Esophagus (tissue), 2 donors: Measurements from ENCODE around the gene CRMP1. TPM values are rescaled to one million over a fixed set of nuclear protein-coding genes. Genes with fewer than 3 reads are reported as not detected.

Experiments used
- H3K27ac ChIP-seq, 2 donors: one replicate each; pipeline ENCODE4 v1.5.1; 2013; ENCODE audit warnings: low read depth in 2 of 2, mild to moderate bottlenecking in 2 of 2, inconsistent platforms in 1 of 2, low read length in 1 of 2, moderate library complexity in 1 of 2
- H3K27me3 ChIP-seq, 2 donors: one replicate each; pipeline ENCODE4 v1.6.1; 2013; ENCODE audit warnings: low read length in 2 of 2, control low read depth in 1 of 2, mild to moderate bottlenecking in 1 of 2; ENCODE audit not compliant: insufficient read depth in 2 of 2, control insufficient read depth in 1 of 2
- H3K36me3 ChIP-seq, 2 donors: one replicate each; pipeline ENCODE4 v1.6.1; 2013; ENCODE audit warnings: low read length in 1 of 2; ENCODE audit not compliant: control insufficient read depth in 2 of 2, insufficient read depth in 2 of 2
- H3K4me1 ChIP-seq, 2 donors: one replicate each; pipeline ENCODE4 v1.6.1; 2013; ENCODE audit warnings: low read length in 1 of 2; ENCODE audit not compliant: control insufficient read depth in 2 of 2, insufficient read depth in 2 of 2
- H3K4me3 ChIP-seq, 2 donors: one replicate each; pipeline ENCODE4 v1.5.1; 2013; ENCODE audit warnings: low read length in 2 of 2, mild to moderate bottlenecking in 2 of 2, low read depth in 1 of 2, moderate library complexity in 1 of 2
- H3K9me3 ChIP-seq, 2 donors: one replicate each; pipeline ENCODE4 v1.6.1; 2013; ENCODE audit warnings: mild to moderate bottlenecking in 2 of 2, low read depth in 1 of 2, low read length in 1 of 2, moderate library complexity in 1 of 2; ENCODE audit not compliant: control insufficient read depth in 2 of 2, insufficient read depth in 1 of 2
- WGBS, 2 donors: extraction: QIAGEN DNeasy Blood & Tissue Kit; methylation state at CpG; one replicate each; pipeline ENCODE4 v1.1.7; 2013; 5-methylcytosine and 5-hydroxymethylcytosine counted together
- polyA plus RNA-seq, 2 donors: library from polyadenylated mRNA; stranded (reverse); fragments of 200-250 nt; gene quantifications; one replicate each; pipeline ENCODE4 v1.2.3, GENCODE V29; 2013
- donor health status: healthy with polysubstance abuse.
- donor health status: Bipolar disorder and iron deficiency.

CRMP1 gene
- polyA plus RNA-seq, 2 donors, result 0.35 to 2.3 TPM

- H3K27ac ChIP-seq, result no peak overlapping the region
- no peak overlapping the region for H3K4me3 ChIP-seq
- 93 to 95% methylated on average over 3 of the region's 3 CpGs for WGBS, 2 donors
- no peaks in the 10 kb centered on the region for H3K27me3 ChIP-seq
- peaks cover 6 to 24% of the 10 kb centered on the region in 2 donors for H3K36me3 ChIP-seq
- H3K9me3 ChIP-seq, result peaks cover 0 to 3% of the 10 kb centered on the region in 2 donors
- no peaks in the 10 kb centered on the region for H3K4me1 ChIP-seq
Measured at GRCh38 chr4:5810151-5810550, 82.7 kb downstream of the CRMP1 start.

- H3K27ac ChIP-seq, result no peak overlapping the region
- 84 to 88% methylated on average over 12 of the region's 12 CpGs for WGBS, 2 donors
- H3K4me3 ChIP-seq, result no peak overlapping the region
- H3K36me3 ChIP-seq, result peaks cover 6 to 27% of the 10 kb centered on the region in 2 donors
- peaks cover 0 to 3% of the 10 kb centered on the region in 2 donors for H3K9me3 ChIP-seq
- no peaks in the 10 kb centered on the region for H3K4me1 ChIP-seq
- H3K27me3 ChIP-seq, result no peaks in the 10 kb centered on the region
Measured at GRCh38 chr4:5809216-5809776, 83.6 kb downstream of the CRMP1 start.

- H3K36me3 ChIP-seq, result peaks cover 7 to 23% of the 10 kb centered on the region in 2 donors
- 78 to 82% methylated on average over 10 of the region's 10 CpGs for WGBS, 2 donors
Measured at GRCh38 chr4:5808081-5808741, 84.7 kb downstream of the CRMP1 start.

GRCh38 chr4:5805270-5805669, 87.6 kb downstream of the CRMP1 start:
- no peaks in the 10 kb centered on the region for H3K4me1 ChIP-seq
- no peak overlapping the region for H3K4me3 ChIP-seq
- H3K27ac ChIP-seq, result no peak overlapping the region
- H3K9me3 ChIP-seq, result peaks cover 0 to 3% of the 10 kb centered on the region in 2 donors
- no peaks in the 10 kb centered on the region for H3K27me3 ChIP-seq
- WGBS, 2 donors, result 93 to 95% methylated on average over 11 of the region's 11 CpGs
- H3K36me3 ChIP-seq, result peaks cover 10 to 22% of the 10 kb centered on the region in 2 donors

More at GRCh38 chr4:5808081-5808741, 84.7 kb downstream of the CRMP1 start:
- Histone ChIP-seq H3K4me1 (no peaks in the 10 kb centered on the region), H3K4me3 (no peak overlapping the region), H3K27me3 (no peaks in the 10 kb centered on the region), H3K27ac (no peak overlapping the region), H3K9me3 (peaks cover 0 to 3% of the 10 kb centered on the region in 2 donors)

- no peaks in the 10 kb centered on the region for H3K9me3 ChIP-seq
- peaks cover 9 to 21% of the 10 kb centered on the region in 2 donors for H3K36me3 ChIP-seq
- no peak overlapping the region for H3K27ac ChIP-seq
- H3K4me1 ChIP-seq, result no peaks in the 10 kb centered on the region
- no peak overlapping the region for H3K4me3 ChIP-seq
- 90 to 95% methylated on average over 14 of the region's 14 CpGs for WGBS, 2 donors
- no peaks in the 10 kb centered on the region for H3K27me3 ChIP-seq
Measured at GRCh38 chr4:5804656-5805055, 88.2 kb downstream of the CRMP1 start.

GRCh38 chr4:5802565-5802964, 90.3 kb downstream of the CRMP1 start:
- 88 to 96% methylated on average over 12 of the region's 12 CpGs for WGBS, 2 donors

GRCh38 chr4:5801696-5802095, 91.2 kb downstream of the CRMP1 start:
- 91 to 92% methylated on average over 13 of the region's 13 CpGs for WGBS, 2 donors
- H3K36me3 ChIP-seq, result peaks cover 8 to 22% of the 10 kb centered on the region in 2 donors
- no peaks in the 10 kb centered on the region for H3K9me3 ChIP-seq
- H3K27ac ChIP-seq, result no peak overlapping the region
- no peak overlapping the region for H3K4me3 ChIP-seq
- no peaks in the 10 kb centered on the region for H3K4me1 ChIP-seq
- H3K27me3 ChIP-seq, result no peaks in the 10 kb centered on the region

More at GRCh38 chr4:5802565-5802964, 90.3 kb downstream of the CRMP1 start:
- H3K4me3 ChIP-seq, result no peak overlapping the region
- peaks cover 4 to 19% of the 10 kb centered on the region in 2 donors for H3K36me3 ChIP-seq
- no peak overlapping the region for H3K27ac ChIP-seq
- no peaks in the 10 kb centered on the region for H3K27me3 ChIP-seq
- no peaks in the 10 kb centered on the region for H3K9me3 ChIP-seq
- H3K4me1 ChIP-seq, result no peaks in the 10 kb centered on the region

GRCh38 chr4:5800496-5800895, 92.4 kb downstream of the CRMP1 start:
- no peaks in the 10 kb centered on the region for H3K27me3 ChIP-seq
- peaks cover 8 to 23% of the 10 kb centered on the region in 2 donors for H3K36me3 ChIP-seq
- 92% methylated on average over 9 to 10 of the region's 10 CpGs for WGBS, 2 donors
- no peaks in the 10 kb centered on the region for H3K9me3 ChIP-seq
- H3K27ac ChIP-seq, result no peak overlapping the region
- no peak overlapping the region for H3K4me3 ChIP-seq
- H3K4me1 ChIP-seq, result no peaks in the 10 kb centered on the region

GRCh38 chr4:5799406-5799805, 93.5 kb downstream of the CRMP1 start:
- no peak overlapping the region for H3K4me3 ChIP-seq
- no peaks in the 10 kb centered on the region for H3K9me3 ChIP-seq
- no peaks in the 10 kb centered on the region for H3K4me1 ChIP-seq
- WGBS, 2 donors, result 84 to 86% methylated on average over 11 of the region's 11 CpGs
- no peak overlapping the region for H3K27ac ChIP-seq
- H3K27me3 ChIP-seq, result no peaks in the 10 kb centered on the region
- peaks cover 8 to 15% of the 10 kb centered on the region in 2 donors for H3K36me3 ChIP-seq

GRCh38 chr4:5798946-5799345, 93.9 kb downstream of the CRMP1 start:
- H3K27me3 ChIP-seq, result no peaks in the 10 kb centered on the region
- peaks cover 8 to 15% of the 10 kb centered on the region in 2 donors for H3K36me3 ChIP-seq
- 93% methylated on average over 11 of the region's 11 CpGs for WGBS, 2 donors
- no peak overlapping the region for H3K27ac ChIP-seq
- H3K4me1 ChIP-seq, result no peaks in the 10 kb centered on the region
- no peak overlapping the region for H3K4me3 ChIP-seq
- H3K9me3 ChIP-seq, result no peaks in the 10 kb centered on the region
